ENCODE results near the gene TUBA4B.
"Not testable (repeated sequence)": the region's sequence is repeated elsewhere in the genome, so short reads cannot be mapped to it uniquely, and the experiment has no call there.

The TUBA4B gene

DNA sequence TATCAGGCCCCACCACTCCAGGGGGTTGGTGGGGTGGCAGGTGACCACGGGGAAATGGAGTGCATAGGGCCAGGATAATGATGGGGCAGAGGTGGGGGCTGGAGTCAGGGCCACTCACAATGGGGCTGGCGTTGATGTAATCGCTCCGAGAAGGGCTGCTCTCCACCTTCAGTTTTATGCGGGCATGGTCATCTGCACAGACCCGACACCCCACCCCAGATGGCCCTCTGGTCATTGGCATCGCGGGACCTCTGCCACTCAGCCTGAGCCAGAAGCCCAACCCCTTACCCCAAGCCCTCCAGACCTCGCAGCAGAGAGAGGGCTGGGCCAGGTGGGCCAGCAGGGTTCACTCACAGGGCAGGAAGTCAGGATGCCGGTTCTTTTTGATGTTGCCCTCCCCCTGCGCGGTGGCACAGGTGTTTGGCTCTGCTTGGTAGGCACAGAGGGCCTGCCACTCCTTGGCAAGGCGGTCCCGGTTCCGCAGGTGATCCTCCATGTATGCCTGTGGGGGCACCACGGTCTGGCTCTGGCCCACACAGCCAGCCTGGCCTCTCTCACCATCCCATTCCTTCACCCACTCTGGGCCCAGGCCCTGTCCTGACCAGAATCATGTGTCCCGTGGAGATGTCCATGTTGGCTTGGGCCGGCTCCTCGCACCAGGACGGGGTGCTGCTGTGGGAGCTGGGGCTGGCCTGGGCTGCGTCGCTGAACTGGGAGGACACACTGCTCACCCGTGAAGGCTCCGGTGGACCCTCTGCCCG is 43.8 kb downstream of the TUBA4B start:
- Mint-ChIP-seq H3K4me3 (no peak overlapping the region), H3K36me3 (no peaks in the 10 kb centered on the region), H3K9me3 (ENCODE audit: low read depth) (no peaks in the 10 kb centered on the region), H3K27me3 (no peaks in the 10 kb centered on the region), H3K27ac (no peak overlapping the region), H3K4me1 (ENCODE audit: low read depth) (peaks cover 25% of the 10 kb centered on the region)

DNA sequence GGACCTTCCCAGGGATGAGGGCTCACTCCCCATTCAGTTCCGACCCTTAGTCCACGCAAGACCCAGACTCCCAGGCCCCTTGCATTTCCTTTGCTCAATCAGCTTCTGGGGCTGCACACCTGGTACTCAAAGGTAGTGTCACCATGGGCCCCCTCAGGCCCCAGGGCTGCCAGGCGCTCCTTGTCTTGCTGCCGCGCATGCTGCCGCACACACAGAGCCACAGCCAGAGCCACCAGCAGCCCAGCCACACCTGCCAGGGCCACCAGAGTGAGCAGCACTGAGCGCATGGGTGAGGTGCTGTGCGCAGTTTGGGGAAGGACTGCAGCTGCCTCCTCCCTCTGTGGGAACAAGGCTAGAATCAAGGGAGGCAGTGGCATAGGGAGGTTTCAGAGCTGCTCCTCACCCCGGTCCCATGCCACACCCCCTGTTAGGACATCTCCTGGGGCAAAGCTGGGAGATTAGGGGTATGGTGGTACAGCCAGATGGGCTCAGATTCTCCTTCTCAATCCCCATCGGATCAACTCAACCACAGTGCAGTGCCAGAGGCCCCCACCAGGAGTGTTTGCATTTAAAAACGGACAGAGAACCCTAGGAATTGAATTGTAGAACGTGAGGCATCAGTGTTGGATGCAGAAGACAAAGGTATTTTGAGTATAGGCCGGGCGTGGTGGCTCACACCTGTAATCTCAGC is 44.9 kb downstream of the TUBA4B start:
- Mint-ChIP-seq H3K27ac (no peak overlapping the region), H3K27me3 (no peaks in the 10 kb centered on the region)

DNA sequence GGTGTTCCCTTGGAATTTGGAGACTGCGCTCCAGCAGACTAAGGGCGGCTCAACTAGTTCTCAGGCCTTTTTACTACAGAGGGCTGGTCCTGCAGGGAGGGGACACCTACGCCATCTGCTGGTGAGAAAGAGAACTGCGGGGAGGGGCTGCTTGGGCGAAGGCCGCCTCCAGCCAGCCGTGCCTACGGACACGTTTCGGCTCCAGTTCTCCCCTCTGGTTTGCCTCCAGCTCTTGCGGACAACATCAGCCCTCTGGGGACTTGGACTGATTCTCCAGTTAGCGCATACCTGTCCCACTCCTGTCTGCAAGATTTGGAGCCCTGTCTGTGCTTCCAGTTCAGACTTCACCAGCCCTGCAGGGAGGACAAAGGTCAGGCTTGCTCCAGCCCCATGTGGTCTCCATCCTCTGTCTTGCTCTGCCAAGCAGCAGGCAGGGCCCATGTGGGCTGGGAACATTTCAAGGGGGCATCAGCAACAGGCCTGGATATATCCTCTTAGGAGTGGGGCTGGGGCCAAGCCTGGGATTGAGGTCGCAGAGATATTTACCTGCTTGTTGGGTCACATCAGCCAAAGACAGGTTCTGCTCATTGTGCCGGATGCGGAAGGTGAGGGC is 45.8 kb downstream of the TUBA4B start:
- no peak overlapping the region for H3K4me3 Mint-ChIP-seq
- peaks cover 25% of the 10 kb centered on the region for H3K4me1 Mint-ChIP-seq (ENCODE audit: low read depth)
- H3K27me3 Mint-ChIP-seq, result no peaks in the 10 kb centered on the region
- H3K36me3 Mint-ChIP-seq, result no peaks in the 10 kb centered on the region
- H3K9me3 Mint-ChIP-seq (ENCODE audit: low read depth), result no peaks in the 10 kb centered on the region
- no peak overlapping the region for H3K27ac Mint-ChIP-seq

More for the DNA sequence above, 44.9 kb downstream of the TUBA4B start:
- Mint-ChIP-seq H3K4me3 (no peak overlapping the region), H3K36me3 (no peaks in the 10 kb centered on the region), H3K4me1 (ENCODE audit: low read depth) (peaks cover 25% of the 10 kb centered on the region), H3K9me3 (ENCODE audit: low read depth) (no peaks in the 10 kb centered on the region)

DNA sequence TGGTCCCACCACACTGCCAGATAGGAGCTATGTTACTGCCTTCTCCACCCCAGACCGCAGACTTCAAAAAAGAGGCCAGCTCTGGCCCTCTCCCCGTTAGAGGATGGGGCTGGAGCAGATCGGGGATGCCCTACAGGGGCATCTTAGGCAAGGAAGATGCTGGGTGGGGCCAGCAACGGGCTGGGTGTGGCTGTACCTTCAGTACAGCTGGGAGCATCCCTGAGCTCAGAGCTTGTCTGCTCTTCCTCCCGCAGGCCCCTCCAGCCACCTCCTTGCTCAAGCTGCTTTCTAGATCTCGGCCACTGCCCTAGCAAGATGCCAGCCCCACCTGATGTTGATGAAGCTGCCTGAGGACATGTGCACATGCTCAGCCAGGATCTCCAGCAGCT is 46.3 kb downstream of the TUBA4B start:
- Mint-ChIP-seq H3K4me1 (ENCODE audit: low read depth) (peaks cover 22% of the 10 kb centered on the region), H3K27me3 (peaks cover 2% of the 10 kb centered on the region), H3K9me3 (ENCODE audit: low read depth) (no peaks in the 10 kb centered on the region), H3K36me3 (no peaks in the 10 kb centered on the region), H3K4me3 (no peak overlapping the region), H3K27ac (no peak overlapping the region)

DNA sequence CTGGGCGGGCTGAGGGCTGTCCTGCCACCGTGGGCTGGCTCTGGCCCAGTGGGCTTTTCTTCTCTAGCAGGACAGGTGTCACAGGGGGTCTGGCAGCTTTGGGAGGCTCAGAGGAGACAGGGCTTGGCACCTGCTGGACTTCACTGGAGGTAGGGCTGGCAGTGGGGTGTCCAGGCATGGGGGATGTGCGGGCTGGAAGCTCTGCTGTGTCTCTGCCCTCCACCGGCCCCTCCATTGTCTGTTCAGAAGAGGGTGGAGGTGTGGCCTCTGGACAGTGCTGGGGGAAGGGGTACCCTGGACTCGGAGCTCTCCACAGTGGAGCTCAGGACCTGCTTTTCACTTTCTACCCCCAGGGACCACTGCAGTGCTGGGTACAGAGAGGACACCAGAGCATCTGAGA is 47.0 kb downstream of the TUBA4B start:
- Mint-ChIP-seq H3K9me3 (ENCODE audit: low read depth) (no peaks in the 10 kb centered on the region), H3K27me3 (peaks cover 5% of the 10 kb centered on the region), H3K4me1 (ENCODE audit: low read depth) (peaks cover 21% of the 10 kb centered on the region), H3K36me3 (no peaks in the 10 kb centered on the region), H3K27ac (no peak overlapping the region), H3K4me3 (no peak overlapping the region)

DNA sequence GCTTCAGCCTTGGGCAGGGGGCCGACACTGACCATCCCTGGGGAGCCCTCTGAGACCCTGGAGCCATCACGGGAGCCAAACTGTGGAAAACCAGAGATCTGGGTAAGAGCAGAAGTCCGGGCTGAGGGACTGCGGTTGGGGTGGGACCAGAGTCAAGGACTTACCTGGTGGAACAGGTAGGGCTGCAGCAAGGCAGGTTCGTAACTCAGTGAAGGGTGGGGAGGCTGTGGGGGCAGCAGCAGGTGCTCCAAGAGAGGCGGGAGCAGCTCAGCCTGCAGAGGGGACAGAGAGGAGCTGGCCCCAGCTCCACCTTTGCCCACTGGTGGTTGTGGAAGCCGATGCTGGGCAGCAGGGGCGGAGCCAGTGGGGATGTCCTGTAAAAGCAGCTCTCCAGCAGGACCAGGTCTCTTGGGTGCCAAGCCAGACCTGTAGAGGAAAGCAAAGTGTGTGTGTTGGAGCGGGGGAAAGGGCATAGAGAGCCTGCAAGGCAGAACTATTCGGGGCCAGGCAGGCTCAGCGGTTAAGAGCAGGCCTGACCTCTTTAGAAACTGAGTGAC is 49.4 kb downstream of the TUBA4B start:
- Mint-ChIP-seq H3K4me3 (no peak overlapping the region), H3K9me3 (ENCODE audit: low read depth) (no peaks in the 10 kb centered on the region), H3K27me3 (peaks cover 13% of the 10 kb centered on the region), H3K27ac (no peak overlapping the region), H3K4me1 (ENCODE audit: low read depth) (peaks cover 5% of the 10 kb centered on the region), H3K36me3 (no peaks in the 10 kb centered on the region)

DNA sequence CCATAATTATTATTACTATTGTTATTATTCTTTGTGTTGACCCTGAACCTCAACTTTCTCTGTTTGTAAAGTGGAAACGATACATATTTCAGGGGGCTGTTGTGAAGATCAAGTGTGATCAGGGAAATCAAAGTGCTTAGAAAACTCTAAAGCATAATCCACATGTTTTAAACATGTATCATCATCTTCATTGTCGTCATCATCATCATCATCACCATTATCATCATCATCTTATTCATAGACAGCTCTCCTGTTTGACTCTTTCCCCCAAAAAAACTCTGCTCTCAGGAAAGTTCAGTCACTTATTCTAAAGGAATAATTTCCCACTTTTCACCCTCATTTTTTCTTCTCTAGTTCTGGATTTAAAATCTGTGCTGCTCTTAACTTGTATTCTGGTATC is 51.2 kb downstream of the TUBA4B start:
- Mint-ChIP-seq H3K27ac (no peak overlapping the region), H3K36me3 (no peaks in the 10 kb centered on the region), H3K9me3 (ENCODE audit: low read depth) (no peaks in the 10 kb centered on the region), H3K27me3 (peaks cover 21% of the 10 kb centered on the region), H3K4me3 (no peak overlapping the region), H3K4me1 (ENCODE audit: low read depth) (peaks cover 6% of the 10 kb centered on the region)

DNA sequence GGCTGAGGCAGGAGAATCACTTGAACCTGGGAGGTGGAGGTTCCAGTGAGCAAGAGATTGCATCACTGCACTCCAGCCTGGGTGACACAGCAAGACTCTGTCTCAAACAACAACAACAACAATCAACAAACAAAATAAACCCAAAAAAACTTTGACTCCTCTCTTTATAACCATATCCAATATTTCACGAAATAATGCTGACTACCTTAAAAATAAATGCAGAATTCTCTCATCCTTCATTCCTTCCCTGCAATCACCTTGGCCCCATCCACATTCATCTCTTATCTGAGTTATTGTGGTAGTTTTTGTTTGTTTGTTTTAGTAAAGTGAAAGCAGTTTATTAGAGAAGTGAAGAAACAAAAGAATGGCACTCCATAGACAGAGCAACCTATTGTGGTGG is 53.0 kb downstream of the TUBA4B start:
- Mint-ChIP-seq H3K4me3 (no peak overlapping the region), H3K4me1 (ENCODE audit: low read depth) (peaks cover 9% of the 10 kb centered on the region), H3K36me3 (no peaks in the 10 kb centered on the region), H3K27ac (no peak overlapping the region), H3K27me3 (peaks cover 32% of the 10 kb centered on the region), H3K9me3 (ENCODE audit: low read depth) (no peaks in the 10 kb centered on the region)

DNA sequence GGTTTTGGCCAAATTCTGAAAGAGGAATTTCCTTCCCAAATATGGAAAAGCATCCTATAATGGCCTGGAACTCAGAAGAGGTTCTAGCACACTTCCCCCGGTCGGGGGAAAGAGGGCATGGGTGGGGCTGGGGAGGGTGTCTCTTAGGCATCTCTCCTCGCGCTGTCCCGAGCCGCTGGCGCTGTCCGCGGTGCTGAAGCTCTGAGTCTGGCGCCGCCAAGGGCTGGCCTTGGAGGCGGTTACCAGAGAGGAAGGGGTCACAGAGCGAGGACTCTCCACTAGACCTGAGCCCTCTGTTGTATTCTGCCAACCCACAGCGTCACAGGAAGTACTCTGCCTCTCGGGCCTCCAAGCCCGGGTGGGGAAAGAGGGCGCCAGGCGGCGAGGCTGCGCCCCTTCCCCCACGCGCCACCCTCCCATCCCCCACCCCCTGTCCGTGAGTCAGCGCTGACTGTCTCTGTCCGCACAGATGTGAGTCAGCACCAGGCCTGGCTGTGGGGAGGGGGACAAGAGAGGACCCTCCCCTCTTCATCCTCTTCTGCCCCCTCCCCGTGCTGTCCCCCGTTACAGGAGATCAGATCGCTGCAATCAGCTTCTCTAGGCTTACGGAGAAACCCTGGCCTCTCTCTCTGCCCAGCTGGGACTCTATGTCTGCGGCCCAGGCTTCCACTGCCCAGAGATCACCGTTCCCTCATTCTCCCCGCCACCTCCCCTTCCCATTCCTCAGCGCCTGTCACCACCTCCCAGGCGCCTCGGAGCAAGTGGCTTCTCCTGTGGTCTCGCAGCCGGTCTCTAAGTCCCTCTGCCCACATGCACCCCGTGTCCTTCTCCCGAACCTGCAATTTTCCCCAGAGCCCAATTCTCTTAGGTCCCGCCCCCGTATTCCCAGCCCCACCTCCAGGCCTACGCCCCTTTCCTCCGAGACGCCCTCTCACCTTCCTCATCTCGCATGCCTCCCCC is 55.4 kb downstream of the TUBA4B start:
- Mint-ChIP-seq H3K27ac (no peak overlapping the region), H3K36me3 (no peaks in the 10 kb centered on the region), H3K27me3 (peaks cover 39% of the 10 kb centered on the region), H3K4me3 (no peak overlapping the region), H3K9me3 (ENCODE audit: low read depth) (no peaks in the 10 kb centered on the region), H3K4me1 (ENCODE audit: low read depth) (peaks cover 9% of the 10 kb centered on the region)

DNA sequence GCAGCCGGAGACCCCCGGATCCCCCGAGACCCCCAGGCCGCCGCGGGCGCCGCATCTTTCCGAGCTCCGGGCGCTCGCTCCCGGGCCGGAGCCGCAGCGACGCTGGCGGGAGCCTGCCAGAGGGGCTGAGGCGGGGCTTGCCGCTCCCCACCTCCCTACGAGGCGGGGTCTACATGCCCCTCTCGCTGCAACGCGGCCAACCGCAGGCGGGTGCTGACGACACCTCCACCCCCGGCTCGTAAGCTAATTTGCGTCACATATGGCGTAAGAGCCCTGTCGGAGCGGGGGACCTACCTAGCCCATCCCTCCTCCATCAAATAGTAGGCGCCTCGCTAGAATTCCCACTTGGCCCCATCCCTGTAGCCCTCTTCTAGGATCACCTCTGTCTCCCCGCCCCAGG is 56.2 kb downstream of the TUBA4B start, which contains the start of gene PTPRN:
TSS of gene PTPRN (minus strand) at position 124 of the 400 bp plus-strand sequence. CDS start at position 55, 69 bp downstream.
- no peaks in the 10 kb centered on the region for H3K9me3 Mint-ChIP-seq (ENCODE audit: low read depth)
- no peaks in the 10 kb centered on the region for H3K36me3 Mint-ChIP-seq
- no peak within 1 kb of the TSS for H3K27ac Mint-ChIP-seq
- peaks cover 9% of the 10 kb centered on the region for H3K4me1 Mint-ChIP-seq (ENCODE audit: low read depth)
- H3K4me3 Mint-ChIP-seq, result no peak within 1 kb of the TSS
- H3K27me3 Mint-ChIP-seq, result peaks cover 40% of the 10 kb centered on the region

DNA sequence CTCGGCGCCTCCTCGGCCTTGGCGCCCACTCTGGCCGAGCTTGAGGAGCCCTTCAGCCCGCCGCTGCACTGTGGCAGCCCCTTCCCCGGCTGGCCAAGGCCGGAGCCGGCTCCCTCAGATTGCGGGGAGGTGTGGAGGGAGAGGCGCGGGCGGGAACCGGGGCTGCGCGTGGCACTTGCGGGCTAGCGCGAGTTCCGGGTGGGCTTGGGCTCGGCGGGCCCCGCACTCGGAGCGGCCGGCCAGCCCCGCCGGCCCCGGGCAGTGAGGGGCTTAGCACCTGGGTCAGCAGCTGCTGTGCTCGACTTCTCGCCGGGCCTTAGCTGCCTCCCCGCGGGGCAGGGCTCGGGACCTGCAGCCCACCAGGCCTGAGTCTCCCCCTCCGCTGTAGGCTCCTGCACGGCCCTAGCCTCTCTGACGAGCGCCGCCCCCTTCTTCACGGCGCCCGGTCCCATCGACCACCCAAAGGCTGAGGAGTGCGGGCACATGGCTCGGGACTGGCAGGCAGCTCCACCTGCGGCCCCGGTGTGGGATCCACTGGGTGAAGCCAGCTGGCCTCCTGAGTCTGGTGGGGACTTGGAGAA is 59.7 kb downstream of the TUBA4B start:
- peaks cover 30% of the 10 kb centered on the region for H3K27me3 Mint-ChIP-seq
- H3K9me3 Mint-ChIP-seq (ENCODE audit: low read depth); H3K27ac Mint-ChIP-seq; H3K4me3 Mint-ChIP-seq; H3K4me1 Mint-ChIP-seq (ENCODE audit: low read depth); H3K36me3 Mint-ChIP-seq: not testable (repeated sequence)

DNA sequence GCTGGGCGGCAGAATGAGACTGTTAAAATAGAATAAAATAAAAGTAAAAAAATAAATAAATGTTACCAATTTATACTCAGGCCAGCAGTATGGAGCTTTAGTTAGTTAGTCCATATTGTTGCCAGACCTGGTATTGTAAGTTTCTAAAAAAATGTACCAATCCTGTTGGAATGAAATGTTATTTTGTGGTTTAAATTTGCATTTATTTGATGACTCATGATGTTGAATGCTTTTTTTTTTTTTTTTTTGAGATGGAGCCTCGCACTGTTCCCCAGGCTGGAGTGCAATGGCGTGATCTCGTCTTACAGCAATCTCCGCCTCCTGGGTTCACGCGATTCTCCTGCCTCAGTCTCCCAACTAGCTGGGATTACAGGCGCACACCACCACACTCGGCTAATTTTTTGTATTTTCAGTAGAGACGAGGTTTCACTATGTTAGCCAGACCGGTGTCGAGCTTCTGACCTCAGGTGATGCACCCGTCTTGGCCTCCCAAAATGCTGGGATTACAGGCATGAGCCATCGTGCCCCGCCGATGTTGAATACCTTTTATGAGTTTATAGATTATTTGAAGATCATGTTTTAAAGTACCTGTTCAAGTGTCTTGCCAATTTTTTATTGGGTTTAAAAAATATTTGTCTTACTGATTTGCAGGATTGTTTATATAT is 61.9 kb downstream of the TUBA4B start:
- no peaks in the 10 kb centered on the region for H3K9me3 Mint-ChIP-seq (ENCODE audit: low read depth)
- H3K27ac Mint-ChIP-seq, result no peak overlapping the region
- no peaks in the 10 kb centered on the region for H3K36me3 Mint-ChIP-seq
- no peak overlapping the region for H3K4me3 Mint-ChIP-seq
- H3K4me1 Mint-ChIP-seq (ENCODE audit: low read depth), result peaks cover 1% of the 10 kb centered on the region
- H3K27me3 Mint-ChIP-seq, result peaks cover 19% of the 10 kb centered on the region

Measured in activated naive CD8-positive, alpha-beta T cell (primary cell).